DND-41 (cell line): ENCODE measurements around the gene DTWD2.

Experiments
- ATAC-seq: fragments of 200-7000 bp; cut with Tn5 transposase; 3 replicates; pipeline ENCODE4 v1.9.1; 2021; ENCODE audit warnings: low read depth; ENCODE audit not compliant: insufficient read depth
- DNase-seq: peaks from one replicate; pipeline ENCODE4 v3.0.0-alpha.2; 2020
- H2AFZ ChIP-seq: 2 replicates; pipeline ENCODE4 v1.6.0; 2012; ENCODE audit warnings: low read depth, low read length
- H3K27ac ChIP-seq: 2 replicates; pipeline ENCODE4 v1.5.1; 2012; ENCODE audit warnings: low read length, inconsistent platforms
- H3K27me3 ChIP-seq: fragments of 200-600 bp; sonication (generic); 2 replicates; pipeline ENCODE4 v1.6.0; 2012; ENCODE audit warnings: low read length, mild to moderate bottlenecking, inconsistent platforms; ENCODE audit not compliant: insufficient read depth, poor library complexity
- H3K36me3 ChIP-seq: 2 replicates; pipeline ENCODE4 v1.5.1; 2012; ENCODE audit warnings: low read length, inconsistent platforms; ENCODE audit not compliant: insufficient read depth
- H3K4me1 ChIP-seq: 2 replicates; pipeline ENCODE4 v1.5.1; 2012; ENCODE audit warnings: mild to moderate bottlenecking, low read length; ENCODE audit not compliant: insufficient read depth
- H3K4me2 ChIP-seq: 2 replicates; pipeline ENCODE4 v1.6.0; 2012; ENCODE audit warnings: mild to moderate bottlenecking, moderate library complexity, low read length, inconsistent platforms; ENCODE audit not compliant: insufficient read depth
- H3K4me3 ChIP-seq, 2 experiments: fragments of 200-600 bp in 1 of 2; shearing (Covaris generic) in 1 of 2; 2 replicates each; pipeline ENCODE4 v1.5.1; 2012 to 2016; ENCODE audit warnings: inconsistent platforms in 2 of 2, low read length in 2 of 2, mild to moderate bottlenecking in 2 of 2, low read depth in 1 of 2, moderate library complexity in 1 of 2
- H3K79me2 ChIP-seq: 2 replicates; pipeline ENCODE4 v1.6.0; 2012; ENCODE audit warnings: low read length, inconsistent platforms; ENCODE audit not compliant: insufficient read depth
- H3K9ac ChIP-seq: 2 replicates; pipeline ENCODE4 v1.6.0; 2012; ENCODE audit warnings: low read depth, mild to moderate bottlenecking, inconsistent platforms, low read length, moderate library complexity
- H3K9me3 ChIP-seq: 2 replicates; pipeline ENCODE4 v1.5.1; 2012; ENCODE audit warnings: low read length, moderate library complexity, mild to moderate bottlenecking, inconsistent platforms; ENCODE audit not compliant: insufficient read depth, severe bottlenecking
- H4K20me1 ChIP-seq: 2 replicates; pipeline ENCODE4 v1.6.0; 2012; ENCODE audit warnings: low read length; ENCODE audit not compliant: insufficient read depth
- CTCF ChIP-seq: IDR thresholded peaks from 2 replicates; pipeline ENCODE4 v1.5.1; 2012; ENCODE audit warnings: borderline replicate concordance, low read length, moderate library complexity, mild to moderate bottlenecking; ENCODE audit not compliant: poor library complexity, severe bottlenecking; ENCODE audit errors: extremely low read depth
- EZH2 ChIP-seq: IDR thresholded peaks from 3 replicates; pipeline ENCODE4 v1.6.1; 2012; ENCODE audit warnings: borderline replicate concordance, low read depth, mild to moderate bottlenecking, moderate library complexity, low read length, inconsistent platforms; ENCODE audit not compliant: severe bottlenecking

DTWD2 gene

GRCh38 chr5:119022017-119022745, 33.8 kb upstream of the DTWD2 start:
- Histone ChIP-seq H3K4me1 (no peaks in the 10 kb centered on the region), H3K9ac (no peak overlapping the region), H4K20me1 (no peaks in the 10 kb centered on the region), H3K4me2 (no peak overlapping the region), H3K4me3 (no peak overlapping the region), H3K9me3 (no peaks in the 10 kb centered on the region), H2AFZ (no peak overlapping the region), H3K36me3 (no peaks in the 10 kb centered on the region), H3K27ac (no peak overlapping the region), H3K27me3 (no peaks in the 10 kb centered on the region), H3K79me2 (no peaks in the 10 kb centered on the region)
- ATAC-seq (peak; percentile 65; the same call in 2 of the 3 replicates), DNase-seq (no peak)
- TF ChIP-seq CTCF: peak; percentile 58
- no peak for TF ChIP-seq EZH2

- Histone ChIP-seq H3K4me3 (no peak overlapping the region), H3K4me1 (no peaks in the 10 kb centered on the region)
- no peak for ATAC-seq
Measured at GRCh38 chr5:119021149-119021732, 32.9 kb upstream of the DTWD2 start.

GRCh38 chr5:119019949-119020348, 31.6 kb upstream of the DTWD2 start:
- no peaks in the 10 kb centered on the region for H3K79me2 ChIP-seq
- no peaks in the 10 kb centered on the region for H3K4me1 ChIP-seq
- TF ChIP-seq CTCF (no peak), EZH2 (no peak)
- no peak overlapping the region for H3K4me2 ChIP-seq
- ATAC-seq (no peak), DNase-seq (no peak)
- no peak overlapping the region for H3K4me3 ChIP-seq
- H3K27ac ChIP-seq: no peak overlapping the region
- no peaks in the 10 kb centered on the region for H3K36me3 ChIP-seq
- no peak overlapping the region for H3K9ac ChIP-seq
- H3K27me3 ChIP-seq: no peaks in the 10 kb centered on the region
- no peaks in the 10 kb centered on the region for H3K9me3 ChIP-seq
- no peaks in the 10 kb centered on the region for H4K20me1 ChIP-seq
- H2AFZ ChIP-seq: 0 out of 2 replicates have a peak overlapping the region, but pooled peaks have one; percentile 40

More at GRCh38 chr5:119021149-119021732, 32.9 kb upstream of the DTWD2 start:
- H3K9me3 ChIP-seq: no peaks in the 10 kb centered on the region
- H3K4me2 ChIP-seq: no peak overlapping the region
- H2AFZ ChIP-seq: no peak overlapping the region
- no peak for DNase-seq
- TF ChIP-seq CTCF (no peak), EZH2 (no peak)
- no peaks in the 10 kb centered on the region for H3K27me3 ChIP-seq
- H3K36me3 ChIP-seq: no peaks in the 10 kb centered on the region
- no peak overlapping the region for H3K9ac ChIP-seq
- H3K79me2 ChIP-seq: no peaks in the 10 kb centered on the region
- H4K20me1 ChIP-seq: no peaks in the 10 kb centered on the region
- no peak overlapping the region for H3K27ac ChIP-seq
